NOMO-1 treated with dmso at 0.1 percent for 144 hours (cell line): ENCODE results near the gene SLC41A1.
A peak's percentile ranks its signal among the peaks of the same experiment; 100 is the strongest.
"Not testable (repeated sequence)": the region's sequence is repeated elsewhere in the genome, so short reads cannot be mapped to it uniquely, and the experiment has no call there.

ENCODE experiments used
- DNase-seq: peaks from one replicate; lab custom pipeline; 2025; ENCODE audit not compliant: unreplicated experiment; lab: John Stamatoyannopoulos, UW

The SLC41A1 gene

GRCh38 chr1:205812878-205813754, at the start of gene SLC41A1:
TSS of gene SLC41A1 (minus strand) at chr1:205813198. CDS start at chr1:205810441, 2,757 bp downstream.
- peak; percentile 88 for DNase-seq

DNA sequence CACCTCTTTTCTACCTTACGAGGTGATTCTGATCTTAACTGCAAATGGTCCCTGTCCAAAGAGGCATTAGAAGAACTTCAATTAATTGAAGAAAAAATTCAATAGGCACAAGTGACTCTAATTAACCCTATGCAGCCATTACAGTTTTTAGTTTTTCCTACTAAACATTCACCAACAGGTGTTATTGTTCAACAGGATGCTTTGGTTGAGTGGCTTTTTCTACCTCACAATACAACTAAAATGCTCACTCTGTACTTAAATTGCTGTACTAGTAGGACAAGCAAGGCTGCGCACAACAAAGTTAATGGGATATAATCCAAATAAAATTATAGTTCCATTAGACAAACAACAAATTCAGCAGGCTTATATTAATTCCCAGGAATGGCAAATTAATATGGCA, 48.5 kb upstream of the SLC41A1 start:
- no peak for DNase-seq

- DNase-seq: no peak
These were observed 45.4 kb upstream of the SLC41A1 start for GRCh38 chr1:205858141-205858961.

- DNase-seq: not testable (repeated sequence)
These were observed 44.5 kb upstream of the SLC41A1 start for GRCh38 chr1:205857501-205857900.

- no peak for DNase-seq
These were observed 43.4 kb upstream of the SLC41A1 start for GRCh38 chr1:205856433-205856832.

GRCh38 chr1:205852969-205853368, 40.0 kb upstream of the SLC41A1 start:
- DNase-seq: no peak

GRCh38 chr1:205851993-205852392, 39.0 kb upstream of the SLC41A1 start:
- DNase-seq: no peak

DNA sequence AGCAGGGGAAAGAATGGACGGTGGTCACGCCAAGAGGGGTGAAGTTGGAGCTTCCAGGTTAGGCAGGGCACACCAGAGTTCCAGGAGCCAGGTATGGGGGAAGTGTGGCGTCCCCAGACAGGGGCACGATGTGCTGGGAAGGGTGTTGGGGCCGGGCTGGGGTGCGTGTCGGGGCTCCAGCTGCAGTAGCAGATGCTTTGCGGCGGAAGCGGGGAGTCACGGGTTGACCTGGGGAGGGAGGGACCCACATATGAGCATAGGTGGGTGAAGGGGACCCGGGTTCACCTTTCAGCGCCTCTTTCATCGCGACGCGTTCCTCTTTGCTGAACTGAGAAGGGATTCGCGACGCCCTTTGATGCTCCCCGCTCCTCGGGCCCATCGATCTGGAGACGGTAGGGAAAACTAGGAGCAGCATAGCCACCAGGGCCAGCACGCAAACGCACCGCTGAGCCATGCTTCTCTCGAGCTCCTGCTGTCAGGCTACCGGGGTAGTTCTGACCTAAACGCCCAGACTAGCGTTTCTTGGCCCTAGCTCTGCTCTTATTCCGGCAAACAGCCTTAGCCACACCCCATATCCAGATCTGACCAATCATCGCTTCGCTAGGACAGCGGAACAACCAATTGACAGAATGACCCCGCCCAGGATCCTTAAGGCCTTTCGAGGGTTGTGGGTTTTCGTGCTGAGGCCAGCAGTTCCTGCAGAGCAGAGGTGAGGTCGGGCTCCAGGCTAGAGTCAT, 36.8 kb upstream of the SLC41A1 start, which contains the start of gene PM20D1:
TSS of gene PM20D1 (minus strand) at position 514 of the 737 bp plus-strand sequence. CDS start at position 454, 60 bp downstream.
- peak; percentile 93 for DNase-seq

DNA sequence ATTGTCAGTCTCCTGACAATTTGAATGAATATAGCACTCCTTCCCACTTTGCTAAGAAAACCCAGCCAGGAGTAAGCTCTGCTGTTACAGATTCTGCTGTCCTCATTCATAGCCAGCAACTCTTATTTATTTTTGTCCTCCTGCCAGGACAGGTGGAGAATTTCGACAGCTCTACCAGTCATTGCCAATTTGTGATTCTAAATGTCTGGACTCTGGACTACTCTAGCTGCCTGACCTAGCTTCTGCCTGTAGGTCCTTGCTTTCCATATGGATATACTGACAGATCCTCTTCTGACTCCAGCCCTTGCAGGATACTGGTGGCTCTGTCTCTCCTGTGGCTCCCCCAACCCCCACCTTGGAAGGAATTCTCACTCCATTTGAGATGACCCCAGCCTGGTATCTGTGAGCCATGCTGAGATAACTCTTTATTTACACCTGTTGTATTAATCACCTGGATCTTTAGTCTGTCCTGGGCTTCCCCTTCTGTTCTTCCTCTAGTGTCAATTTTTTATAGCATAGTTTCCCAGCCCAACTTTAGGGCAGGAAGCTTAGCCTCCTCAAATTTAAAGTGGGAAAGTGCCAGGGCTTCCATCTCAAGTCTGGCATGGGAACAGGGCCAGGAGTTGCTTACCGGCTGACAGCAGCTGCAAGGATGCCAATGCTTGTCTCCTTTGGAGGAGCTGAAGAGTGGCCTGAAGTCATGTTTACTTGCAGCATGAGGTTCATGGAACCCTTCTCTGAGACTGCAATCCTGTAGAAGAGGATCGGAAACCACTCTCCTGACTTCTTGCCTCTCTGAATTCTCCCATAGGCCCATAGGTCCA, 30.2 kb upstream of the SLC41A1 start:
- no peak for DNase-seq

GRCh38 chr1:205842229-205842628, 29.2 kb upstream of the SLC41A1 start:
- DNase-seq: no peak

GRCh38 chr1:205840146-205840923, 27.3 kb upstream of the SLC41A1 start:
- DNase-seq: no peak

DNA sequence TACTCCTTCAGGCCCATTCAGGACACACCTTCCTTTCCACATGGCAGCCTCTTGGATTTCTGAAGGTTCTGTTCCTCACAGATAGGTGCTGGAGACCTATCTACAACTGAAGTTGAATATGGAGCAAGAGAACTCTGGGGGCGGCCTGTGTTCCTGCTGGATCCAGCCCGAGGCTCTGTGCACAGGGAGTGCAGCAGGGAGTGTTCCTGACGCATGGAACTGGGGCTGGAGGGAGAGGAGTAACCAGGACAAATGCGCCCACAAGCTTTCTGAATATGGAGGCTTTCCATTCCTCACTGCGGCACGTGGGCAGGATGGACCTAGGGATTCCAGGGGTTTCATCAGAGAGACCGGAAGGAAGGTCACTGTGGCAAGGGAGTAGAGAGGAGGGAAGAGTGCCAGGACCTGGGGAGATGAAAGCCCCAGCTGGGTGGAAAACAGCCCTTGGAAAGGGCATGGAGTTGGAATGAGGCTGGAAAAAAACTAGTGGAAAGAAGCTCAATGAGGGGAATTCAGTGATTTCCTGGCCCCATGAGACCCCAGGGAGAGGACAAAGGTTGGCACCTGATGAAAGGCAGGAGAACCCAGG, 24.5 kb upstream of the SLC41A1 start:
- no peak for DNase-seq

DNA sequence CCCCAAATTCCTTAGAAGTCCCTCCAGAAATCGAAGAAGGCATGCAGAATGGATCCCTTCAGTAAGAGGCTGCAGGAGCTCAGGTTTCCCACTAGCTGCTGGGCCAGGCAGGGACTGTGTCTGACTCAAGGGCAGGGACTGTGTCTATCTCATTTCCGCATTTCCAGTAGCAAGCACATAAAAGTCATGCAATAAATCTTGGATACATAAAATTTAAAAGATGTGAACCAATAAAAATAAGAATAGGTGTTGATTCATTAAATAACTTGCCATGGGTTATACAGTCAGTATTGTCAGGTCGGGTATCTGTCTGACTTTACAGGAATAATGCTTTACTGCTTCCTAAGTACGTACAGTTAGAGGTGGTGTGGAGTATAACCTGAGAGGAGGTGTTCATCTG, 21.8 kb upstream of the SLC41A1 start:
- DNase-seq: peak; percentile 3

GRCh38 chr1:205832326-205832751, 19.3 kb upstream of the SLC41A1 start:
- DNase-seq: peak; percentile 38

- no peak for DNase-seq
These were observed 14.6 kb upstream of the SLC41A1 start for GRCh38 chr1:205827623-205828022.

DNA sequence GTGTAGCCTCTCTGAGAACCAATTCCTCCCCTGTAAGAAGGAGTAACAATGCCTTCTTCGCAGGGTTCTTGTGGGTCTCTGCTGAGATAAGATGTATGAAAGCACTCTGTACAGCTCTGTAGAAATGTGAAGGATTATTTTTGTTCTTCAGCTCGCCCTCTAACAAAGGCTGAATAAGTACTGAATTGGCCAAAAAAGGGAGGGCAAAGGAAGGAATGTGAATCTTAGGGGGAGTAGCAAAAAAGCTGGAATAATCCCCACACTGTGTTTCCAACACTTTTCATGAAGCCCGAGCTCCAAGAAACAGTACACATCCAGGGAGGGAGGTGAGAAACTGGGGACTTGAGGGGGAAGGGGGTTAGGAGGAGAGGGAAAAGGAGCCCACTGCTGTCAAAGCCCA, 14.0 kb upstream of the SLC41A1 start:
- DNase-seq: no peak

DNA sequence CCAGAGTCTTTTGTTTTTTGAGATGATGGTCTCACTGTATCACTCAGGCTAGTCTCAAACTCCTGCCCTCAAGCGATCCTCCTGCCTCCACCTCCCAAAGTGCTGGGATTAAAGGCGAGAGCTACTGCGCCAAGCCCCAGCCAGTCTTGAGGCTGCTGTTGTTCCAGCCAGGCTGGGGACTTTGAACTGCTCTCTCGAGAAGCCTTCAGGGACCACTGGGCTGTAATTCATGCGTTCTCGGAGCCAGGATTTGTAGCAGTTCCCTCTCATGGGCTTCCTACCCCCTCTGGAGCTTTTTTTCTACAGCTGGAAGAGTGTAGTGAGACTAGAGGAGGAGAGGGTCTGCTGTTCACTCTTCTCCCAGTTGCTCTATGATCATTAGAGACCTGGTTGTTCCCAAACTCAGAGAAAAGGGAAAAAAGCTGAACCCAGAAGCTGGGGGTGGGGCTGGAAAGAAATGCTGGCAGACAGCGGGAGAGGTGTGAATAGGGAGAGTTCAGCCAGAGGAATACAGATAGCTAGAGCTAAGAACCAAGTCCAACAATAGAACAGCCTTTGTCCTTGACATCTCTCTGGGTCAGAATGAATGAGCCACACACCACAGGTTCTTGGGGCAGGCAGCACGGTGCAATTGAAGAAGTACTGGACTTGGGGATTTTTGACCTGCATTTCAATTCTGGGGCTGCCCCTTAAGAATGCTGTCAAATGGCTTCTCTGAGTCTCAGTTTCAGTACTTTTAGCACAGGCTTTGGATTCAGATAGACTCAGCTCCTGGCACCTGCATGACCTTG, 13.2 kb upstream of the SLC41A1 start:
- DNase-seq: no peak

DNA sequence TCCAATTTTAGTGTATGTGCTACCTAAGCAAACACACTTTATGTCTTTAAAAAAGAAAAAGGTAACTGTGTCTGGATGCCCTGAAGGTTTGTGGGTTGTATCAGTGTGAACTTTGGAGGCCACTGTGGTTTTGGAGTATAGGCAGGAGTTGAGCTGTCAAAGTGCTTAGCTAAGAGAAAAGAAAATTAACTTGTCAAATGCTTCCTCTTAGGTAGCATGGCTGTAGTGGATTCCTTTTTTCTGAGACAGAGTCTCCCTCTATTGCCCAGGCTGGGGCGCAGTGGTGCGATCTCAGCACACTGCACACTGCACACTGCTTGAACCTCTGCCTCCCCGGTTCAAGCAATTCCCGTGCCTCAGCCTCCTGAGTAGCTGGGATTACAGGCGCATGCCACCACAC, 11.2 kb upstream of the SLC41A1 start:
- no peak for DNase-seq
